Vagina (tissue), 2 donors: ENCODE data around the gene ZCCHC4. TPM values are rescaled to one million over a fixed set of nuclear protein-coding genes. Genes with fewer than 3 reads are reported as not detected.

Source experiments
- DNase-seq, 2 donors: peaks; one replicate each; pipeline ENCODE4 v3.0.0-alpha.2; 2017; ENCODE audit errors: extremely low spot score in 2 of 2
- H3K27ac ChIP-seq: fragments of 200-600 bp; sonication (generic); one replicate; pipeline ENCODE4 v1.5.1; 2019
- H3K27me3 ChIP-seq: fragments of 200-600 bp; sonication (generic); one replicate; pipeline ENCODE4 v1.5.1; 2019
- H3K36me3 ChIP-seq, 2 donors: fragments of 200-600 bp; sonication (generic); one replicate each; pipeline ENCODE4 v1.5.1; 2017 to 2019
- H3K4me1 ChIP-seq: fragments of 200-600 bp; sonication (generic); one replicate; pipeline ENCODE4 v1.5.1; 2019
- H3K4me3 ChIP-seq, 2 donors: fragments of 200-600 bp; sonication (generic); 1 replicate in 1 of 2; 2 replicates in 1 of 2; pipeline ENCODE4 v1.5.1; 2016 to 2019
- H3K9me3 ChIP-seq: fragments of 200-600 bp; sonication (generic); one replicate; pipeline ENCODE4 v1.5.1; 2019
- POLR2A ChIP-seq, 2 donors: fragments of 450-650 bp; IDR thresholded peaks; one replicate each; pipeline ENCODE4 v1.6.1; 2017; ENCODE audit warnings: antibody characterized with exemption in 2 of 2, mild to moderate bottlenecking in 2 of 2, moderate library complexity in 2 of 2
- POLR2AphosphoS5 ChIP-seq, 2 donors: sonication (generic); formaldehyde crosslinking; IDR thresholded peaks; one replicate each; pipeline ENCODE4 v1.9.0; 2017; ENCODE audit warnings: antibody characterized with exemption in 2 of 2, mild to moderate bottlenecking in 2 of 2, low read depth in 1 of 2; ENCODE audit not compliant: insufficient read depth in 1 of 2
- intact Hi-C: fragments of 100-400 bp; cut with DNase I; formaldehyde crosslinking; loops from one replicate; pipeline ENCODE4 v1.15.1; 2023
- total RNA-seq: library from RNA; depleted of rRNA; stranded (reverse); fragments of >200 nt; gene quantifications from one replicate; pipeline ENCODE4 v1.2.3, GENCODE V29; 2016
- TF ChIP-seq, protein P1 (sequence below), 3 experiments: fragments of 450-650 bp in 2 of 3; fragments of 200-600 bp in 1 of 3; sonication (generic) in 1 of 3; IDR thresholded peaks; one replicate each; pipeline ENCODE4 v1.5.1; 2017 to 2019; ENCODE audit warnings: antibody characterized with exemption in 3 of 3, mild to moderate bottlenecking in 2 of 3, moderate library complexity in 2 of 3

The ZCCHC4 gene
- total RNA-seq, 1 donor from 2014 or later = 14.2 TPM

DNA sequence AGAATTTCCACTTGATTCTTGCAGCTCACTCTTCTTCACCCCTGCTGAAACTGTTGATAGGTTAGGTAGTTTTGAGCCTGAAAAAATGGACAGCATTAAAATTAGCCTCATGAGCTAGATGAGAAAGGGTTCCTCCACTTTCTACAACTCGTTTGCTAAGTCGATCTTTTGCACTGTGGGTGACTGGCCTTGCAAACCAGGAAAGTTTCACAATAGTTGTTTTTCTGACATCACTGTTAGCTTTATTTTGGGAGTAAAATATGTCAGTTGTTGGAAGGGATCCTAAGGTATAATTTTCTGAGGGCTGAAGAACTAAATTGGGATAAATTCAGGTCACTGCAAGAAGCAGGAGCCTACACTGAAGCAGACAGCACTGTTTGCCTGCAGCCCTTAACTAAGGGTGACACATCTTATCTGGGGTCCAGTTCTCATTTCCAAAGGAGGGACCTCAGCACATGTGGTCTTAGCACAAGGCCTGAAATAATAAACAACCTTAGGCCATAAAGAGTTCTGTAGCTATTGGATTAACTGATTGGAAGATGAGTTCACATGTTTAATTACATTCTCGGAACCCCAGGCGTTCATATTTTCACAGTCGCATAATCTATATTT is 93.6 kb downstream of the ZCCHC4 start:
- Histone ChIP-seq H3K27ac (no peak overlapping the region), H3K36me3 (peaks cover 0 to 74% of the 10 kb centered on the region in 2 donors), H3K9me3 (no peaks in the 10 kb centered on the region), H3K27me3 (no peaks in the 10 kb centered on the region), H3K4me3 (no peak overlapping the region), H3K4me1 (no peaks in the 10 kb centered on the region)
- TF ChIP-seq, protein P1, sequence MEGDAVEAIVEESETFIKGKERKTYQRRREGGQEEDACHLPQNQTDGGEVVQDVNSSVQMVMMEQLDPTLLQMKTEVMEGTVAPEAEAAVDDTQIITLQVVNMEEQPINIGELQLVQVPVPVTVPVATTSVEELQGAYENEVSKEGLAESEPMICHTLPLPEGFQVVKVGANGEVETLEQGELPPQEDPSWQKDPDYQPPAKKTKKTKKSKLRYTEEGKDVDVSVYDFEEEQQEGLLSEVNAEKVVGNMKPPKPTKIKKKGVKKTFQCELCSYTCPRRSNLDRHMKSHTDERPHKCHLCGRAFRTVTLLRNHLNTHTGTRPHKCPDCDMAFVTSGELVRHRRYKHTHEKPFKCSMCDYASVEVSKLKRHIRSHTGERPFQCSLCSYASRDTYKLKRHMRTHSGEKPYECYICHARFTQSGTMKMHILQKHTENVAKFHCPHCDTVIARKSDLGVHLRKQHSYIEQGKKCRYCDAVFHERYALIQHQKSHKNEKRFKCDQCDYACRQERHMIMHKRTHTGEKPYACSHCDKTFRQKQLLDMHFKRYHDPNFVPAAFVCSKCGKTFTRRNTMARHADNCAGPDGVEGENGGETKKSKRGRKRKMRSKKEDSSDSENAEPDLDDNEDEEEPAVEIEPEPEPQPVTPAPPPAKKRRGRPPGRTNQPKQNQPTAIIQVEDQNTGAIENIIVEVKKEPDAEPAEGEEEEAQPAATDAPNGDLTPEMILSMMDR (IDR thresholded peaks at IDR 0.05) = no peak
- TF ChIP-seq POLR2AphosphoS5 (IDR thresholded peaks at IDR 0.05; ENCODE audit: insufficient read depth in 1 of 2, low read depth in 1 of 2) (no peak), POLR2A (IDR thresholded peaks at IDR 0.05) (no peak)
- DNase-seq = no peak
- intact Hi-C loops = no loop called here

DNA sequence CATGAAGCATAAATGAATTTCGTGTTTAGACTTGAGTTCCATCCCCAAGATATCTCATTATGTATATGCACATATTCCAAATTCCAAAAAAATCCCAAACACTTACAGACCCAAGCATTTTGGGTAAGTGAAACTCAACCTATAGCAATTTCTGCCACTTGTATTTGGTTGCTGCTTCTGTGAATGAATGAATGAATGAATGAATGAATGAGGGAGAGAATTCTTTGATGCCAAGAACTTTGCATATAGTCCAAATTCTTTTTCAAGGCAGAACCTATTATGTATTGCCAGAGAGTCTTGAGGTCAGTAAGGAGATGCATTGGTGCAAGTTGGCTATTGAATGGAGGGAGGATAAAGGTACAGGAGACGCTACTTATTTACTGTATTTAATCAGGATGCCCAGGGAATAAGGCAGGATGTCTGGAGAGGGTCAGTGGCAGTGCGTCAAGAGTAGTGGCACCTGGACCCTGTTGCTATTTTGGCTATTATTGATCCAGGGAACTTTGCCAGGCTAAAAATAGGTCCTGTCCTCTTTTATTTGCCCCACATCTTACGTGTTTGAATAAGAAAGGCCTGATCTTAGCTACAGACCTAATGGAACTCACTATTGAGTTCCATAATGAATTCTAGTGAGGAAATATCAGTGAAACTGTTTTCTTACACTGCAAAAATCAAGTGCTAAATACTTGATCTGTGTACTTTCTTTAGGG is 98.4 kb downstream of the ZCCHC4 start:
- no peak overlapping the region for H3K4me3 ChIP-seq
- H3K36me3 ChIP-seq = peaks cover 0 to 90% of the 10 kb centered on the region in 2 donors
- intact Hi-C loops = no loop called here
- no peak overlapping the region for H3K27ac ChIP-seq
- H3K27me3 ChIP-seq = no peaks in the 10 kb centered on the region
- no peak for DNase-seq
- TF ChIP-seq POLR2A (IDR thresholded peaks at IDR 0.05) (no peak), POLR2AphosphoS5 (IDR thresholded peaks at IDR 0.05; ENCODE audit: insufficient read depth in 1 of 2, low read depth in 1 of 2) (no peak)
- TF ChIP-seq, protein P1 (IDR thresholded peaks at IDR 0.05) = no peak
- H3K9me3 ChIP-seq = no peaks in the 10 kb centered on the region
- no peaks in the 10 kb centered on the region for H3K4me1 ChIP-seq

DNA sequence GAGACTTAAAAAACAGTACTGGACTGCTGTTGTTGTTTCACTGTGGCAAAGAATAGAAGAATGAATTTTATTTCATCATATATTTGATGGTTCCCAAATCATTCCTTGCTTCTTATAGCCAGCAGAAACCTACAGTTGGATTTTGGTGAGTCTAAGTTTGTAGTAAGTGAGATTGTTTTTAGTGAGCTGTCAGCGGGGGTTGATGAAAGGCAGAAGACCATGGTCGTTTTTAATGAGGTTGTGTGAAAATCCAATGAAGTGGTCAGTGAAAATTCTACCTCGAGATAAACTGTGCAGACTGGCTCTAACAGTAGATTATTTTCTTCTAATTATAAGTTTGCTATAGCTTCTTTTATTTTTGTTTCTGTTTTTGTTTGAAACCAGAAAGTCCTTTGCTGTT is 100.7 kb downstream of the ZCCHC4 start:
- TF ChIP-seq POLR2A (IDR thresholded peaks at IDR 0.05) (no peak), POLR2AphosphoS5 (IDR thresholded peaks at IDR 0.05; ENCODE audit: insufficient read depth in 1 of 2, low read depth in 1 of 2) (no peak)
- TF ChIP-seq, protein P1 (IDR thresholded peaks at IDR 0.05) = no peak
- H3K27me3 ChIP-seq = no peaks in the 10 kb centered on the region
- no peaks in the 10 kb centered on the region for H3K9me3 ChIP-seq
- intact Hi-C loops = no loop called here
- peaks cover 0 to 88% of the 10 kb centered on the region in 2 donors for H3K36me3 ChIP-seq
- H3K4me1 ChIP-seq = no peaks in the 10 kb centered on the region
- no peak overlapping the region for H3K27ac ChIP-seq
- no peak for DNase-seq
- no peak overlapping the region for H3K4me3 ChIP-seq

DNA sequence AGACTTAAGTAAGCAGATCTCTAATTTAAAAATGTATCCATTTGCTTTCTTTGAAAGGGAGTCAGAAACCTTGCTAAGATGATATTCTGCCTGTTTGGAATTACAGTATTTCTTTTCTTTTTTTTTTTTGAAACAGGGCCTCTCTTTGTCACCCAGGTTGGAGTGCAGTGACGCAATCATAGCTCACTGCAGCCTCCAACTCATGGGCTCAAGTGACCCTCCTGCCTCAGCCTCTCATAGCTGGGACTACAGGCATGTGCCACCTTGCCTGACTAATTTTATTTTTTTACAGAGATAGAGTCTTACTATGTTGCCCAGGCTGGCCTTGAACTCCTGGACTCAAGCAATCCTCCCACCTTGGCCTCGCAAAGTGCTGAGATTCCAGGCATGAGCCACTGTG is 104.4 kb downstream of the ZCCHC4 start:
- intact Hi-C loops = no loop called here
- Histone ChIP-seq H3K4me3 (no peak overlapping the region), H3K27me3 (no peaks in the 10 kb centered on the region), H3K9me3 (no peaks in the 10 kb centered on the region), H3K36me3 (peaks cover 0 to 57% of the 10 kb centered on the region in 2 donors), H3K27ac (no peak overlapping the region), H3K4me1 (peaks cover 6% of the 10 kb centered on the region)
- DNase-seq = no peak
- TF ChIP-seq, protein P1 (IDR thresholded peaks at IDR 0.05) = no peak
- TF ChIP-seq POLR2AphosphoS5 (IDR thresholded peaks at IDR 0.05; ENCODE audit: insufficient read depth in 1 of 2, low read depth in 1 of 2) (no peak), POLR2A (IDR thresholded peaks at IDR 0.05) (no peak)

Other genes starting within 250 kb of the ZCCHC4 start
- gene SEPSECS, start 152.3 kb upstream of the ZCCHC4 start, total RNA-seq = 4.2 TPM
- 13.0 TPM for gene PI4K2B, start 78.7 kb upstream of the ZCCHC4 start, total RNA-seq
- 33.6 TPM for gene ANAPC4, start 64.5 kb downstream of the ZCCHC4 start, total RNA-seq